Heart right ventricle (tissue), 16 donors: ENCODE results near the gene MADCAM1. TPM values are rescaled to one million over a fixed set of nuclear protein-coding genes. Genes with fewer than 3 reads are reported as not detected.

Experiments
- ATAC-seq, 8 donors: fragments of 200-7000 bp; cut with Tn5 transposase; one replicate each; pipeline ENCODE4 v1.9.1; 2020; ENCODE audit warnings: mild to moderate bottlenecking in 8 of 8, moderate library complexity in 8 of 8, moderate number of reproducible peaks in 1 of 8
- DNase-seq, 2 donors: peaks; one replicate each; pipeline ENCODE4 v3.0.0-alpha.2; 2020
- H3K27ac ChIP-seq, 10 donors: fragments of 200-600 bp; sonication (generic) in 2 of 10; one replicate each; pipeline versions ENCODE4 v1.5.0 to v1.8.0; 2020 to 2022; ENCODE audit warnings: mild to moderate bottlenecking in 3 of 10
- H3K27me3 ChIP-seq, 7 donors: fragments of 200-600 bp; one replicate each; pipeline ENCODE4 v1.8.0; 2021 to 2022; ENCODE audit warnings: mild to moderate bottlenecking in 2 of 7
- H3K36me3 ChIP-seq, 9 donors: fragments of 200-600 bp; sonication (generic) in 1 of 9; one replicate each; pipeline versions ENCODE4 v1.5.0 to v1.8.0; 2020 to 2022; ENCODE audit warnings: mild to moderate bottlenecking in 2 of 9
- H3K4me1 ChIP-seq, 9 donors: fragments of 200-600 bp; sonication (generic) in 1 of 9; one replicate each; pipeline versions ENCODE4 v1.5.0 to v1.8.0; 2020 to 2022; ENCODE audit warnings: mild to moderate bottlenecking in 4 of 9
- H3K4me3 ChIP-seq, 10 donors: fragments of 200-600 bp; sonication (generic) in 2 of 10; one replicate each; pipeline versions ENCODE4 v1.5.0 to v1.8.0; 2020 to 2022; ENCODE audit warnings: mild to moderate bottlenecking in 7 of 10, moderate library complexity in 2 of 10
- H3K9me3 ChIP-seq, 11 donors: fragments of 200-600 bp in 10 of 11; sonication (generic) in 2 of 11; one replicate each; pipeline versions ENCODE4 v1.5.0 to v1.8.0; 2013 to 2022; ENCODE audit warnings: mild to moderate bottlenecking in 2 of 11, control low read depth in 1 of 11, moderate library complexity in 1 of 11
- WGBS, 2 donors: extraction: QIAGEN DNeasy Blood & Tissue Kit; methylation state at CpG; one replicate each; pipeline ENCODE4 v1.1.7; 2013; ENCODE audit warnings: inconsistent platforms in 1 of 2; 5-methylcytosine and 5-hydroxymethylcytosine counted together
- intact Hi-C, 10 donors: fragments of 100-400 bp; cut with DNase I; formaldehyde crosslinking; loops; one replicate each; pipeline versions ENCODE4 v1.11.1 to v1.14.2; 2022
- polyA plus RNA-seq, 2 donors: library from polyadenylated mRNA; stranded (reverse); fragments of 200-250 nt; gene quantifications; one replicate each; pipeline ENCODE4 v1.2.3, GENCODE V29; 2013
- total RNA-seq, 10 donors: library from RNA; stranded (reverse); fragmentation: NEBNext Ultra II Directional in 3 of 10; extraction: Animal tissue kit (Norgen Biotek cat#: 25700) in 3 of 10; gene quantifications; one replicate each; pipeline versions ENCODE4 v1.2.1 to v1.2.4, GENCODE V29; 2021 to 2023
- TF ChIP-seq, protein P1 (sequence below), 9 donors: fragments of 200-600 bp; sonication (generic) in 2 of 9; IDR thresholded peaks; one replicate each; pipeline versions ENCODE4 v1.5.0 to v1.8.0; 2021 to 2022; ENCODE audit warnings: antibody characterized with exemption in 9 of 9, mild to moderate bottlenecking in 5 of 9, moderate library complexity in 1 of 9
- donor health status: Arrhythmogenic right ventricular cardiomyopathy.
- donor health status: ischemic (EF 13 %, LVEDD 7.1; RV severe dilation, severe dysfunction).
- donor health status: healthy with polysubstance abuse.
- donor health status: DM: no; HTN: yes; CAD: no.
- donor health status: DM: no; HTN: no; CAD: no.
- donor health status: ischemic (EF 25% LVEDD 6.9; RV normal size, moderate dysfunction).
- donor health status: ischemic (EF 25% LVEDD 5.7; RV mildly dilated, moderate dysfunction).
- donor health status: healthy.
- donor health status: DM: yes; HTN: yes; CAD: no.
- donor health status: Ischemic cardiomyopathy.
- donor health status: ischemic (EF 35%, LVEDD 5.7; RV mildly dilated, moderate dysfunction).
- donor health status: nonischemic (EF 11% LVEDD 7.7; RV severe dilation, severe dysfunction).
- donor health status: DM: yes; HTN: yes; CAD: no.
- donor health status: PGD.
- donor health status: ischemic (EF 29% LVEDD 5.4; RV normal size, mild dysfunction).
- donor health status: nonischemic (EF 23%, LVEDD 6.1; RV moderate dilation, normal function).

MADCAM1 gene
- total and polyA plus RNA-seq, 12 donors: 0.09 to 0.80 (median 0.17) TPM; not detected in 1

DNA sequence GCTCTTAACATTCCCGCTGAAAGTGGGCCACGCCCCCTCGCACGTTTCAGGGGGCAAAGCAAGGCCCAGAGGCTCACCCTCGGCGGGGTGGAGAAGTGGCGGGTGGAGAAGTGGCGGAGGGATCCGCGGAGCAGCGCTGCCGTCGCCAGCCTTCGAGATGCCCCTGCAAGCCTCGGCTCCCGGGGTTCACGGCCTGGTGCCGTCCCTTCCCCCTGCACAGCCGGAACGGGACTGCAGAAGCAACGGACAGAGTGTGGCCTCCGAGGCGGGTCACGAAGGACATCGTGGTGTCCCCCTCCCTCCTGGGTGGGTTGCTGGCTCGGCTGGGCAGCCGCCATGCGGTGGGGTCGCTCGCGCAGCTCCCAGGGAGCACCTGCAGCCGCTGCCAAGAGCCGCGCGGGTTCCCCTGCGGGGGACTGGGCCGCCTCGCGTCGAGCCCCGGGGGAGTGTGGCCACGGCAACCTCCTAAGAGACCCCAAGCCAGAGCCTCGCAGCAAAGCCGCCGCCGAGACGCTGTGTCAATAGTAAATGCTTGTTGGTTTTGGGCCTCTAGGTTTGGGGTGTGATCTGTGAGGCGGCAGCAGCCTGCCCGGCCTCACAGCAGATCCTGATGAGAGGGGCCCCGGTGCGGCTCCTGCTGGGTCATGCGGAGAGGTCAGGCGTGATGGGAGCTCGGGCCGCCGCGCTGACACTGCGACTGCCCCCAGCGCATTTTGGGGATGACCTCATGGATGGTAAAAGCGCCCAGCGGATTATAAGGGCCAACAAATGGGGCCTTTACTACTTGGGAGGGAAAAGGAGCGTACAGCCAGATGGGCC lies 16.5 kb downstream of the MADCAM1 start:
- no peak overlapping the region for H3K4me3 ChIP-seq
- intact Hi-C loops: no loop called here
- H3K4me1 ChIP-seq: peaks cover 4 to 39% (median 26%) of the 10 kb centered on the region in 9 donors
- no peak overlapping the region for H3K27ac ChIP-seq
- WGBS, 2 donors: 26 to 35% methylated on average over 56 to 62 of the region's 62 CpGs
- no peaks in the 10 kb centered on the region for H3K9me3 ChIP-seq
- DNase-seq (no peak), ATAC-seq (no peak)
- no peaks in the 10 kb centered on the region for H3K27me3 ChIP-seq
- H3K36me3 ChIP-seq: peaks cover 0 to 11% (median 4%) of the 10 kb centered on the region in 9 donors
- TF ChIP-seq, protein P1, sequence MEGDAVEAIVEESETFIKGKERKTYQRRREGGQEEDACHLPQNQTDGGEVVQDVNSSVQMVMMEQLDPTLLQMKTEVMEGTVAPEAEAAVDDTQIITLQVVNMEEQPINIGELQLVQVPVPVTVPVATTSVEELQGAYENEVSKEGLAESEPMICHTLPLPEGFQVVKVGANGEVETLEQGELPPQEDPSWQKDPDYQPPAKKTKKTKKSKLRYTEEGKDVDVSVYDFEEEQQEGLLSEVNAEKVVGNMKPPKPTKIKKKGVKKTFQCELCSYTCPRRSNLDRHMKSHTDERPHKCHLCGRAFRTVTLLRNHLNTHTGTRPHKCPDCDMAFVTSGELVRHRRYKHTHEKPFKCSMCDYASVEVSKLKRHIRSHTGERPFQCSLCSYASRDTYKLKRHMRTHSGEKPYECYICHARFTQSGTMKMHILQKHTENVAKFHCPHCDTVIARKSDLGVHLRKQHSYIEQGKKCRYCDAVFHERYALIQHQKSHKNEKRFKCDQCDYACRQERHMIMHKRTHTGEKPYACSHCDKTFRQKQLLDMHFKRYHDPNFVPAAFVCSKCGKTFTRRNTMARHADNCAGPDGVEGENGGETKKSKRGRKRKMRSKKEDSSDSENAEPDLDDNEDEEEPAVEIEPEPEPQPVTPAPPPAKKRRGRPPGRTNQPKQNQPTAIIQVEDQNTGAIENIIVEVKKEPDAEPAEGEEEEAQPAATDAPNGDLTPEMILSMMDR (IDR thresholded peaks at IDR 0.05): no peak

DNA sequence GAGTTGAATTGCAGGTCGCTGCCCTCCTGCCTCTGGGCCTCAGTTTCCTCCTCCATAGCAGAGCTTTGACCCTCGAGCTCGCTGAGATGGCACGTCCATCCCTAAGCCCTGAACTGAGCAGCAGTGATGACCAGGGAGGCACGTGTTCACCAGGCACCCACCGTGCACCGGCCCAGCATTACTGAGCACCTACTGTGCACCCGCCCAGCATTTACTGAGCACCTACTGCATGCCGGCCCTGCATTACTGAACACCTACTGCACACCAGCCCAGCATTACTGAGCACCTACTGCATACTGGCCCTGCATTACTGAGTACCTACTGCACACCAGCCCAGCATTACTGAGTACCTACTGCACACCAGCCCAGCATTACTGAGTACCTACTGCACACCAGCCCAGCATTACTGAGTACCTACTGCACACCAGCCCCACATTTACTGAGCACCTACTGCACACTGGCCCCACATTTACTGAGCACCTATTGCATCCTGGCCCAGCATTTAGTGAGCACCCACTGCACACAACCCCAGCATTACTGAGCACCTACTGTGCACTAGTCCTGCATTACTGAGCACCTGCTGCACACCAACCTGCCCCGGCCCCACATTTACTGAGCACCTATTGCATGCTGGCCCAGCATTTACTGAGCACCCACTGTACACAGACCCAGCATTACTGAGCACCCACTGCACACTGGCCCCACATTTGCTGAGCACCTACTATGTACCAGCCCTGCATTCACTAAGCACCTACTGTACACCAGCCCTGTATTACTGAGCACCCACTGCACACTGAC lies 17.3 kb downstream of the MADCAM1 start:
- Histone ChIP-seq H3K36me3 (peaks cover 0 to 11% (median 4%) of the 10 kb centered on the region in 9 donors), H3K27ac (no peak overlapping the region), H3K4me3 (no peak overlapping the region), H3K4me1 (peaks cover 2 to 31% (median 18%) of the 10 kb centered on the region in 9 donors), H3K27me3 (no peaks in the 10 kb centered on the region), H3K9me3 (no peaks in the 10 kb centered on the region)
- 83 to 87% methylated on average over 10 of the region's 10 CpGs for WGBS, 2 donors
- DNase-seq (no peak), ATAC-seq (no peak)
- intact Hi-C loops: no loop called here
- TF ChIP-seq, protein P1 (IDR thresholded peaks at IDR 0.05): no peak

DNA sequence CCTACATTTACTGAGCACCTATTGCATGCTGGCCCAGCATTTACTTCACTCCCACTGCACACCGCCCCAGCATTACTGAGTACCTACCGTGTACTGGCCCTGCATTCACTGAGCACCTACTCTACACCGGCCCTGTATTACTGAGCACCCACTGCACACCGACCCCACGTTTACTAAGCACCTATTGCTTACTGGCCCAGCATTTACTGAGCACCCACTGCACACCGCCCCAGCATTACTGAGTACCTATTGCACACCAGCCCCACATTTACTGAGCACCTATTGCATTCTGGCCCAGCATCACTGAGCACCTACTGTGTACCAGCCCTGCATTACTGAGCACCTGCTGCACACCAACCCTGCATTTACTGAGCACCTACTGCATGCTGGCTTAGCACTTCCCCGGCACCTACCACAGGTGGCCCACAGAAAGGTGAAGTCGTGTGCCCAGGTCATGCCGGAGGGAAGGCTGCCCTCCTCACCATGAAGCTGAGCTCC lies 17.9 kb downstream of the MADCAM1 start:
- Histone ChIP-seq H3K36me3 (peaks cover 0 to 7% (median 1%) of the 10 kb centered on the region in 9 donors), H3K27me3 (no peaks in the 10 kb centered on the region), H3K9me3 (no peaks in the 10 kb centered on the region), H3K27ac (no peak overlapping the region), H3K4me1 (peaks cover 0 to 26% (median 13%) of the 10 kb centered on the region in 9 donors), H3K4me3 (no peak overlapping the region)
- ATAC-seq (no peak), DNase-seq (no peak)
- TF ChIP-seq, protein P1 (IDR thresholded peaks at IDR 0.05): no peak
- intact Hi-C loops: no loop called here
- WGBS, 2 donors: 95 to 97% methylated on average over 9 of the region's 9 CpGs
